Hypothalamus (tissue), 51 donors: ENCODE data around the gene WBP1L.
"Not testable (repeated sequence)": the region's sequence is repeated elsewhere in the genome, so short reads cannot be mapped to it uniquely, and the experiment has no call there.

ENCODE experiments used
- DNase-seq, 51 donors: peaks; one replicate each; lab custom pipeline; 2025; lab: John Stamatoyannopoulos, UW

Gene WBP1L

GRCh38 chr10:102757323-102757722, 13.6 kb downstream of the WBP1L start:
- no peak for DNase-seq

- no peak for DNase-seq
Observed at GRCh38 chr10:102758240-102758932, 14.6 kb downstream of the WBP1L start.

DNA sequence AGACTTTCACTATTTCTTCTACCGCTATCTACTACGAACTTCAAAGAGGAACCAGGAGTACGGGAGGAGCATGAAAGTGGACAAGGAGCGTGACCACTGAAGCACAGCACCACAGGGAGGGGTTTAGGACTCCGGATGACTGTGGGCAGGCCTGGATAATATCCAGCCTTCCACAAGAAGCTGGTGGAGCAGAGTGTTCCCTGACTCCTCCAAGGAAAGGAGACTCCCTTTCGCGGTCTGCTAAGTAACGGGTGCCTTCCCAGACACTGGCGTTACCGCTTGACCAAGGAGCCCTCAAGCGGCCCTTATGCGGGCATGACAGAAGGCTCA, 15.2 kb downstream of the WBP1L start:
- DNase-seq, result not testable (repeated sequence)

DNA sequence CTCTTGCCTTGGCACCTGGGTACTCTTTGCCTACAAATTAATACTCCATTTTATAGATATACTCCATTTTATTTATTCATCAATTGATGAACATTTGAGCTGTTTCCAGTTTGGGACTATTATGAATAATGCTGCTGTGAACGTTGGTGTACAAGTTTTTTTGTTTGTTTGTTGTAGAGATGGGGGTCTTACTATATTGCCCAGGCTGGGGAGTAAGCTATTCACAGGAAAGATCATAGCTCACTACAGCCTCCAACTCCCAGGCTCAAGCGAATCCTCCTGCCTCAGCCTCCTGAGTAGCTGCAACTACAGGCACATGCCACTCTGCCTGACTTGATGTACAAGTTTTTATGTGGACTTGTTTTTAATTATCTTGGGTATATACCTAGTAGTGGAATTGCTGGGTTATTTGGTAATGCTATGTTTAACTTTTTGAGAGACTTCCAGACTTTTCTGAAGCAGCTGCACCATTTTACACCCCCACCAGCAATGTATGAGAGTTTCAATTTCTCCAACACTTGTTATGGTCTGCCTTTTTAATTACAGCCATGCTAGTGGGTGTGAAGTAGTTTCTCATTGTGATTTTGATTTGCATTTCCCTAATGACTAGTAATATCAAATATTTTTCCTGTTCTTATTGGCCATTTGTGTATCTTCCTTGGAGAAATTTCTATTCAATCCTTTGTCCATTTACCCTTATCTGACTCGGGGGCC, 15.9 kb downstream of the WBP1L start:
- no peak for DNase-seq

GRCh38 chr10:102761981-102762380, 18.2 kb downstream of the WBP1L start:
- no peak for DNase-seq

- DNase-seq, result no peak
Observed at GRCh38 chr10:102762401-102763015, 18.8 kb downstream of the WBP1L start.

DNA sequence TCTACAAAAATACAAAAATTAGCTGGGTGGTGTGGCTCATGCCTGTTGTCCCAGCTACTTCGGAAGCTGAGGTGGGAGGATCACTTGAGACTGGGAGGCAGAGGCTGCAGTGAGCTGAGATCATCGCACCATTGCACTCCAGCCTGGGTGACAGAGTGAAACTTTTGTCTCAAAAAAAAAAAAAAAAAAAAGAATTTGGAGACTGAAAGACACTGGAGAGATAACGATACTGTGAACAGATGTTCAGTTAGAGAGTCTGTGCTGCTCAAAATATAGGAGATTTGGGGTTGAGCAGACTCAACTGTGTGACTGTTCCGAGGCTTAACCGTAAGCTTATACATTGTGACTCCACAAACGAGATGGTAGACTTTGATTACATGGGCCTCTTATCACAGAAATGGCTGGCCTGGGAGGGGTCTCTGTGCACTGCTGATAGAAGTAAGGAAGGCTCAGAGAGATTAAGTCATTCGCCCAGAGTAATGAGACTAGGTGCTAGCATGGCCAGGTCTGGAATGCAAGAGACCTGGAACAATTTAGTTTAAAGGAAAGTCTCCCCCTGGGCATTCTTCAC, 19.4 kb downstream of the WBP1L start:
- DNase-seq, result no peak

DNA sequence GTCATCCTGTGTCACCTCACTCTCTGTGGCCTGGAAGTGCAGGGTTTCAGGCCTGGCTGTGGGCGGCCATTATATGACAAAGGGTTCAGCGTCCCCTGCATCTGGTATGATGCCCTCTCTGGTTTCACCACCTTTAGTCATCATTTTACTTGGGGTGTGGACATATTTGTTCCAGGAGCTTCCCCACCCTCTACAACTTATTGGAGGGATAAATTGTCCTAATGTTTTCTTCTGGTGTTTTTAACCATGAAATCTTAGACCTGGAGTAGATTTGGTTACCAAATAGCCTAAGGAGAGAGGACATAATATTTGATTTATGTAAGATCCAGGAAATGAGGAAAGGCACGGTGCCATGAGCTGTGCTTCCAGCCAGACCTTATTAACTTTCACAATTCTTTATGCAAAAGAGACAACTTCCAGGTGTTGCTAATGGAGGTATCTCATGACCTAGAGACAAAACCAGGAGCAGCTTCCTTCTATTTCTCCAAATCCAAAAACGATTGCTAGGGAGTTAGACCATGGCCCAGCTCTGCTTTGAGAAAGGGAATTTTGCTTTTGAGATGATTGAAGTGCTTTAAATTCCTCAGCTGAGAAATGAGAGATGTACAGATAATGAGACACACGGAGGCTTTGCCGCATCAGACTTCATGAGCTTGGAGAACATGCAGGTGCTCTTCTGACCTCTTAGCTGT, 20.9 kb downstream of the WBP1L start:
- DNase-seq, result no peak

- no peak for DNase-seq
Observed at GRCh38 chr10:102765336-102765735, 21.6 kb downstream of the WBP1L start.

DNA sequence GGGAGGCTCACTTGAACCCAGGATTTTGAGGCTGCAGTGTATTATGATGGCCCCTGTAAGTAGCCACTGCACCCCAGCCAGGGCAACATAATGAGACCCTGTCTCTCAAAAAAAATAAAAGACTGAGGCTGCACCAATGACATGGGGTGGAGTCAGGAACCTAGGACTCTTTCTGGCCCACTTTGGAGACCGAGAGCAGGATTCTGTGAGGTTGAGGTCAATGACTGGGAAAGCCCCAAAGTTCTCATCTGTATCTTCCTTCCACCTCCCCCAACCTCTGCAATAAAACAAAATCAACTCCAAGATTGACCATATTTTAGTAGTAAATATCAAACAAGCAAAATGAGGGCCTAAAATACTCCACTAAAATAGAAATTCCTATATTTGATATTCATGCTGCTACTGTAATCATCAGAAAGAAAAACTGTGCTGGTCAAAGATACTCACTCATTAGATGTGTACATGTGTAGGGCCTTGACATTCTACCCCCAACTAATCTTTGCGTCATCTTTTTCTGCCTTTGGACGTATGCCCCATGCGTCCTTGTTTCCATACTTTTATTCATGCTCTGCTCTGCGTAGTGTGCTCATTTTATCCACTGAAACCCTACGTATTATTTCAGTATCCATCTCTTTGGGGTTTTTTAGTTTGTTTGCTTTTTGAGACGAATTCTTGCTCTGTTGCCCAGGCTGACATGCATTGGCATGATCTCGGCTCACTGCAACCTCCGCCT, 23.8 kb downstream of the WBP1L start:
- DNase-seq, result no peak

- DNase-seq, result no peak
Observed at GRCh38 chr10:102769375-102770107, 25.8 kb downstream of the WBP1L start.

DNA sequence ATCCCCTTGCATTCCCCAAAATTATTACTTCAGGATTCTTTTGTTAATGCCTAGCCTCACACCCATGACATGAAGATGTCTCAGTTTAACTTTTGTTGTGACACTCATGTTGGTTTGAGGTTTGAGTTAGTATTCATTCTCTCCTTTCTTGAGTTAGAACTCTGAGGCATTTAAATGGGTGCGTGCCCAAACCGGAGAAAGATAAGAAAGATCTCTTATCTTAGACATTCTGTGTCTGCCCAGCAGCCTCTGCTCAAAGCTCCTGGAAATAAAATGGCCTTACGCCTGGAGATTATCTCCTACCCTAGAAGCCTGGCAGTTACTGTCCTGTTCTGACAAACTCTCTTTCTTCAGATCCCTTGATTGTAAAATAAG, 26.3 kb downstream of the WBP1L start:
- DNase-seq, result no peak

DNA sequence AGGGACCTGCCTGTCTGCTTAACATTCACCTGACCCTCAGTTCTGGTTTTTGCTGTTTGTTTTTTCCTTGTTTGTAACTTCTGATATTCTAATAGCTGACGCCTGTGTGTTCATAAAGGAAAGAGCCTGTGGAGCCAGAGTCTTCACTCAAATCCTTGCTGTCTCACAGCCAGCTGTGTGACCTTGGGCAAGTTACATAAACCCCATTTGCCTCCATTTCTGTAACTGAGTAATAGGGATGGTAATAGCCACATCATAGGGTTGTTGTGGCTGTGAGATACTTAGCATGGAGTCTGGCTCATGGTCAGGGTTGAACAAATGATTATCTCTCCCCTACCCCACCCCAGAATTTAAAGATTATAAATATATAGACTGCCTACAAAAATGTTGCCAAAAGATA, 27.0 kb downstream of the WBP1L start:
- no peak for DNase-seq

GRCh38 chr10:102773320-102773719, 29.6 kb downstream of the WBP1L start:
- DNase-seq, result no peak

- peak in 22 of 51 donors; percentile 4 to 43 (median 22) for DNase-seq
Observed at GRCh38 chr10:102773986-102774385, 30.2 kb downstream of the WBP1L start.

DNA sequence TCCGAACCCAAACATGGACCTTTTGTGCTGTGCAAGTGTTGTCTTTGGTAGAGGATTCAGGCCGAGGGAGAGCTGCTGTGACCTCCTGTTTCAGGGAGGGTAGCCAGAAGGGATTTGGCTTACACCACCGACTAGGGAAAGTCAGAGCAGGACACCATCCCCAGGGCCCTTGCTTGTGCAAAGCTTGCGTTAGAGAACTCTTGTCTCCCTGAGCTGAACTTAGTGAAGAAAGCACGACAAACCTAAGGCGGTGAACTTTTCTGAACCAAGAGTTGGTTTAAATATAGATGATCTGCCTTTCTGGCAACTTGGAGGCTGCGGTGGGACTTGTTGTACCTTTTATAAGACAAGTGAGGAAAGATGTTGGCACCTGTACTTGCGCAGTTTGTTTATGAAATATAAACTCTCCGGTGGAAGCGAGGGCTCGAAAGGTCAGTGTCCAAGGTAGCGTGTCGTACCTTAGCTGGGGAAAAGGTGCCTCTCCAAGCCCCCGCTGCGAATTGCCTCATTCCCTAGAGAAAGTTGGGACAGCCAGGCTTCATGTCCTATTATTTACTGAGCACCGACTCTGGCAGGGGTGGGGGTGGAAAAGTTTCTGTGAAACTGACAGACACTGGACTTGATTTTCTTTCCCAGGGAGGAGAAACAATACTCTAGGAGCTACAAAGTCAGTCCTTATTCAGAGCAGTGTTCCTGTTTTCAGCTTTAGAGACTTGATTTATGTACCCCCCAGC, 31.6 kb downstream of the WBP1L start:
- peak in 16 of 51 donors; percentile 10 to 56 (median 28) for DNase-seq

GRCh38 chr10:102775935-102776669, 32.4 kb downstream of the WBP1L start:
- peak in 44 of 51 donors; percentile 16 to 81 (median 54) for DNase-seq

DNA sequence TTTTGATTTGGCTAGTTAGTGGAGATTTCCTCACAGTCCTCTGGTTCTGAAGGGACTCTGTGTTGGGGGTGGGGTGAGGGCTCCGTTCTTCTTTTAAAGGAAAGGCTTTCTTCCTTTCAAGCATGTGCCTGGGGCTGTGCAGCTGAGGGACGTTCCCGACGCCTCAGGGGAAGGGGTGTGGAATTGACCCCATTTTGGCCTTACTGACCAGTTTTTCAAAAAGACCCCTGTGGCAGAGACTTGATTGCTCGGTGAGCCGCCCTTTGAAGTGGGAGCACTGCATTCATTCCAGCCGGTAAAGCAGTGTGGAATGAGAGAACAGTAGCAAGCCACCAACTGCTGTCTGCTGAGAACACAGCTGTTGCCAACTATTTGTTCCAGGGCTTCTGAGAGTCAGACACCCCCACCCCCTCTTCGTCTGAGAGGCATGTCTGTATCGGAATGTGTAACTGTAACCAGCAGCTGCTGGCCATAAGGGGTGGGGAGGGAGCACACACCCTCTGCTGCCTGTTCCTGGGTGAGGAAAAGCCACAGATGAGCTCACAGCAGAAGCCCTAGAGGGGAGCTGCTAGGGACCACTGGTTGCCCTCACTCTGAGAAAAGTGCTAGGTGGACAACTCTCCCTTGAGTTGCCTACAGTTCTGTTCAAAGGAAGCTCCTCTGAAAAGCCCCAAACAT, 33.2 kb downstream of the WBP1L start:
- peak in 30 of 51 donors; percentile 7 to 73 (median 38) for DNase-seq
